NB4 (cell line): ENCODE results near the gene MESP1.

Experiments
- DNase-seq: peaks from one replicate; pipeline ENCODE4 v3.0.0; 2010; ENCODE audit warnings: low read depth
- H3K4me3 ChIP-seq: one replicate; pipeline ENCODE4 v1.5.1; 2011; ENCODE audit warnings: mild to moderate bottlenecking, low read depth, low read length, moderate library complexity
- MYC ChIP-seq: IDR thresholded peaks from 2 replicates; pipeline ENCODE4 v1.6.1; 2011; ENCODE audit warnings: low read depth, low read length
- POLR2A ChIP-seq: IDR thresholded peaks from 2 replicates; pipeline ENCODE4 v1.6.1; 2011; ENCODE audit warnings: mild to moderate bottlenecking; ENCODE audit not compliant: insufficient read length; ENCODE audit errors: extremely low read depth
- TF ChIP-seq, protein P1 (sequence below): IDR thresholded peaks from one replicate; pipeline ENCODE4 v1.5.1; 2012; ENCODE audit warnings: low read depth, low read length
- TF ChIP-seq, protein P2 (sequence below): IDR thresholded peaks from 2 replicates; pipeline ENCODE4 v1.6.1; 2011; ENCODE audit warnings: low read depth, low read length

Gene MESP1

DNA sequence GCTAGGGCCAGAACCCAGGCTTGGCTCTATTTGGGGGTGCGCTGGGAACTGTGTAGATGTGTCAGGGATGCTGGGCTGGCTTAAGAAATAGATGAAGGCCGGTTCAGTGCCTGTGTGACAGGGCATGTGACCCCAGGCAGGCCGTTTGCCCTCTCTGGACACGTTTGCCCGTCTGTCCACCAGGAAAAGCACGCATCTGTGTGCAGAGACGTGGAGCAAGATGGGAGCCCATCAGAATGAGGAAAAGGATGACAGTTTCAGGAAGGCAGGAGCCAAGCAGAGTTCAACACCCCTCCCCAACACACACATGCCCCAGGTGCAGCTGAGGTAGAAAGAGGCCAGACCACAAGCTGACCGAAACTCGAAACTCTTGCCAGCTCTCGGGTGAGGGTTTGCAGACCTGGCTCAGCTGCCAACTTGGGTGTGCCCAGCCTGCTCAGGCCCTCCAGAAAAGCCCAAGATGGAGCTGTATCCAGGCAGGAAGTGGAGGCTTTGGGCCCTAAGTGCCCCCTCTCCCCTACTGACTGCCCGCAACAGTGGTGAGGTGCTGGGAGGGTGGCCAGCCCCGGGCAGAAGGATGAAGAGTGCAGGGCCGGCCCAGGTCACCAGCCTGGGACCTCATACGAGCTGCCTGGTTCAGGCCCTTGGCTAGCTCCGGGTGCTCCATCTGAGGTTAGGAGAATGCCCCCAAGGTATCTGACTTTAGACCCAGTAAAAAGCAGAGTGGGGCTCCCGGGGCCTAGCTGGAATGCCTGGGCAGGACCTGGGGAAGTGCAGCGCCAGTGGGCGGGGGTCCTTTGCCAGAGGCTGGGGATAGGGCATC lies 10.2 kb upstream of the MESP1 start:
- H3K4me3 ChIP-seq, result no peak overlapping the region
- TF ChIP-seq MYC (no peak), POLR2A (no peak)
- TF ChIP-seq, protein P1, sequence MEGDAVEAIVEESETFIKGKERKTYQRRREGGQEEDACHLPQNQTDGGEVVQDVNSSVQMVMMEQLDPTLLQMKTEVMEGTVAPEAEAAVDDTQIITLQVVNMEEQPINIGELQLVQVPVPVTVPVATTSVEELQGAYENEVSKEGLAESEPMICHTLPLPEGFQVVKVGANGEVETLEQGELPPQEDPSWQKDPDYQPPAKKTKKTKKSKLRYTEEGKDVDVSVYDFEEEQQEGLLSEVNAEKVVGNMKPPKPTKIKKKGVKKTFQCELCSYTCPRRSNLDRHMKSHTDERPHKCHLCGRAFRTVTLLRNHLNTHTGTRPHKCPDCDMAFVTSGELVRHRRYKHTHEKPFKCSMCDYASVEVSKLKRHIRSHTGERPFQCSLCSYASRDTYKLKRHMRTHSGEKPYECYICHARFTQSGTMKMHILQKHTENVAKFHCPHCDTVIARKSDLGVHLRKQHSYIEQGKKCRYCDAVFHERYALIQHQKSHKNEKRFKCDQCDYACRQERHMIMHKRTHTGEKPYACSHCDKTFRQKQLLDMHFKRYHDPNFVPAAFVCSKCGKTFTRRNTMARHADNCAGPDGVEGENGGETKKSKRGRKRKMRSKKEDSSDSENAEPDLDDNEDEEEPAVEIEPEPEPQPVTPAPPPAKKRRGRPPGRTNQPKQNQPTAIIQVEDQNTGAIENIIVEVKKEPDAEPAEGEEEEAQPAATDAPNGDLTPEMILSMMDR, result no peak
- TF ChIP-seq, protein P2, sequence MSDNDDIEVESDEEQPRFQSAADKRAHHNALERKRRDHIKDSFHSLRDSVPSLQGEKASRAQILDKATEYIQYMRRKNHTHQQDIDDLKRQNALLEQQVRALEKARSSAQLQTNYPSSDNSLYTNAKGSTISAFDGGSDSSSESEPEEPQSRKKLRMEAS, result no peak
- DNase-seq, result no peak

DNA sequence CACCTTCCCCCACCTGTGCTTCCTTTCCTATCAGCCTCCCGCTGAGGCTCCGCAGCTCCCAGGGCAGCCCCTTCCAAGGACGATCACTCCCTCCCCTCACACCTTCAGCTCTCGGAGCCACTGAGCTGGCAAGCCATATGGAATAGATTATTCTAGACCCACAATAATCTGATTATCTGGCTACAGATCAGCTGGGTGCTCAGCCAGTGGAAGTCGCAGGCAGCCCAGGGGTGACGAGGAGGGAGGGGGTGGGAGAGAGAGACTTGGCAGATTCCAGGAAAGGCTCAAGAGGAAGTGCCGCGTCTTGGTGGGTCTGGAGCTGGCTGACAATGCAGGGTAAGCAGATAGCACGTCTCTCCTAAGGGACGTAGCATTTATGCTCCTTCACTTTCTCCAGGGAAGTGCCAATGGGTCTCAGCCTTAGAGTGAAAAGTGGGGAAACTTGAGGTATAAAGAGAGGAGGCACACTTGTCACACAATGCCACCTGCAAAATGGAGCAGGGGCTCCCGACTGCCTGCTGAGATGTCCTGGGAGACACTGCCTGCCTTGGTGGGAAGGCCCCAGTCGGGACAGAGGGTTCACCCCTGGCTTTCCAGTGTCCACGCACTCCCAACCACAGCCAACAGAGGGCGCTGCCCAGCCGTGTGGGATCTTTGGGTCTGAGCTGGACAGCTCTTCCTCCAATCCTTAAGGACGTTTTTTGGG lies 9.4 kb upstream of the MESP1 start:
- TF ChIP-seq, protein P2, result peak; percentile 65; the same call in 1 of the 2 replicates
- TF ChIP-seq POLR2A, result no peak
- TF ChIP-seq MYC, result peak; percentile 65
- TF ChIP-seq, protein P1, result peak; percentile 99
- DNase-seq, result peak; percentile 80
- H3K4me3 ChIP-seq, result no peak overlapping the region

DNA sequence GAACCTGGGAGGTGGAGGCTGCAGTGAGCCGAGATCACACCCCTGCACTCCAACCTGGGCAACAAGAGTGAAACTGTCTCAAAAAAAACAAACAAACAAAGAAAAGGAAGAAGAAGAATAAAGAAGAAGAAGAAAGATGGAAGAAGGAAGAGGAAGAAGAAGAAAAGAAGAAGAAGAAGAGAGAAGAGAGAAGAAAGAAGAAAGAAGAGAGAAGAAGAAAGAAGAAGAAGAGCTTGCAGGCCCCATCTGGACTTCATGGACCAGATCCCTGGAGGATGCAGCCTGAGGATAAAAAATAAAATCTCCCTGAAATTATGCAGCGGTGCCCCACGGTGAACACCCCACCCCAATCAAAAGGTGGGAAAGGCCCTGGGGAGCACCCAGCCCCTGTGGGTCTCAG lies 8.8 kb upstream of the MESP1 start:
- TF ChIP-seq MYC (no peak), POLR2A (no peak)
- TF ChIP-seq, protein P1, result no peak
- TF ChIP-seq, protein P2, result no peak
- DNase-seq, result no peak
- H3K4me3 ChIP-seq, result no peak overlapping the region

- DNase-seq, result no peak
- TF ChIP-seq, protein P2, result no peak
- TF ChIP-seq POLR2A, result no peak
- TF ChIP-seq, protein P1, result no peak
- TF ChIP-seq MYC, result no peak
- H3K4me3 ChIP-seq, result no peak overlapping the region
Observed at GRCh38 chr15:89758981-89759380, 7.9 kb upstream of the MESP1 start.

DNA sequence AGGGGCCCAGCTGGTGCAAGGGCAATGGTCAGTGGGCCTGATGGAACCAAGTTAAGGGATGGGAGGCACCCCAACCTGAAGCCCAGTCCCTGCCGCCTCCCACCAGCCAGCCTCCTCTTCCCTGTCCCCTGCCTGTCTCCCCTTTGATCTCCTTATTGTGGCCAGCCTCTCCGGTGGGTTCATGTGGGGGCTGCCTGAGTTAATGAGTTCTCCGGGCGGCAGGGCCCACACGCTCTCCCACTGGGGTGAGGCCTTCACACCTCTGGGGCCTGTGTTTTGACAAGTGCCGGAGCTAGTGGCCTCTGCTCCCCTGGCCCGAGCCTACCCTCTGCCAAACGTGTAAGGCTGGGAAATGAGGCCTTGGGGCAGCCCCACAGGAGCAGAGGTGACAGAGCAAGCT lies 7.2 kb upstream of the MESP1 start:
- no peak for DNase-seq
- H3K4me3 ChIP-seq, result no peak overlapping the region
- TF ChIP-seq, protein P1, result no peak
- TF ChIP-seq, protein P2, result no peak
- TF ChIP-seq MYC, result no peak
- TF ChIP-seq POLR2A, result no peak
